ENCODE measurements around the gene POLR2F.
"Not testable (repeated sequence)": the region's sequence is repeated elsewhere in the genome, so short reads cannot be mapped to it uniquely, and the experiment has no call there.

DNA sequence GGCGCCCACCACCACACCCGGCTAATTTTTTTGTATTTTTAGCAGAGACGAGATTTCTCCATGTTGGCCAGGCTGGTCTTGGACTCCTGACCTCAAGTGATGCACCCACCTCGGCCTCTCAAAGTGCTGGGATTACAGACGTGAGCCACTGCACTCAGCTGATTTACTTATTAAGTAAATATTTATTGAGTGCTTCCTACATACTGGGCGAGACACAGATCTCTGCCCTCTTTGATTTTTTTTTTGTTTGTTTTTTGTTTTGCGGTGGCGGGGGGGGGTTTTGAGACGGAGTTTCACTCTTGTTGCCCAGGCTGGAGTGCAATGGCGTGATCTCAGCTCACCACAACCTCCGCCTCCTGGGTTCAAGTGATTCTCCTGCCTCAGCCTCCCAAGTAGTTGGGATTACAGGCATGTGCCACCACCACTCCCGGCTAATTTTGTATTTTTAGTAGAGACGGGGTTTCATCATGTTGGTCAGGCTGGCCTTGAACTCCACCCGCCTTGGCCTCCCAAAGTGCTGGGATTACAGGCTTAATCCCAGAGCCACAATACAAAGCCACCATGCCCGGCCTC, 2.4 kb downstream of the POLR2F start:
- TF ChIP-seq EZH2 (IDR thresholded peaks at IDR 0.05; ENCODE audit: borderline replicate concordance, low read length) = not testable (repeated sequence)
- TF ChIP-seq, protein P1, sequence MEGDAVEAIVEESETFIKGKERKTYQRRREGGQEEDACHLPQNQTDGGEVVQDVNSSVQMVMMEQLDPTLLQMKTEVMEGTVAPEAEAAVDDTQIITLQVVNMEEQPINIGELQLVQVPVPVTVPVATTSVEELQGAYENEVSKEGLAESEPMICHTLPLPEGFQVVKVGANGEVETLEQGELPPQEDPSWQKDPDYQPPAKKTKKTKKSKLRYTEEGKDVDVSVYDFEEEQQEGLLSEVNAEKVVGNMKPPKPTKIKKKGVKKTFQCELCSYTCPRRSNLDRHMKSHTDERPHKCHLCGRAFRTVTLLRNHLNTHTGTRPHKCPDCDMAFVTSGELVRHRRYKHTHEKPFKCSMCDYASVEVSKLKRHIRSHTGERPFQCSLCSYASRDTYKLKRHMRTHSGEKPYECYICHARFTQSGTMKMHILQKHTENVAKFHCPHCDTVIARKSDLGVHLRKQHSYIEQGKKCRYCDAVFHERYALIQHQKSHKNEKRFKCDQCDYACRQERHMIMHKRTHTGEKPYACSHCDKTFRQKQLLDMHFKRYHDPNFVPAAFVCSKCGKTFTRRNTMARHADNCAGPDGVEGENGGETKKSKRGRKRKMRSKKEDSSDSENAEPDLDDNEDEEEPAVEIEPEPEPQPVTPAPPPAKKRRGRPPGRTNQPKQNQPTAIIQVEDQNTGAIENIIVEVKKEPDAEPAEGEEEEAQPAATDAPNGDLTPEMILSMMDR (conservative IDR thresholded peaks at IDR 0.05 in 1 of 2, IDR thresholded peaks at IDR 0.05 in 1 of 2; ENCODE audit: extremely low read depth in 1 of 2, insufficient read depth in 1 of 2, low read depth in 1 of 2, low read length in 2 of 2) = not testable (repeated sequence)
